Measurements from ENCODE around the gene PDXP. TPM values are rescaled to one million over a fixed set of nuclear protein-coding genes. Genes with fewer than 3 reads are reported as not detected.

Gene PDXP
- total RNA-seq, 2 experiments from 2014 or later, result 46.2 to 50.6 TPM

- ChIA-PET POLR2A (interaction anchor here (1.5 kb wide), 1 partner anchor 17 kb away, joined by 4 read pairs; no protein-coding TSS in a partner anchor), CTCF (interaction anchor here (1.8 to 14.6 kb wide), 3 partner anchors 14 to 57 kb away, joined by 4 to 208 read pairs (median 71); partner anchors contain the start of genes NOL12 and SH3BP1)
Observed at GRCh38 chr22:37626144-37626543, 32.4 kb upstream of the PDXP start.

GRCh38 chr22:37626556-37627075 is 31.9 kb upstream of the PDXP start:
- ChIA-PET CTCF (interaction anchor here (1.2 to 14.6 kb wide), 4 partner anchors 8 to 56 kb away, joined by 4 to 208 read pairs (median 40); partner anchors contain the start of genes GGA1, NOL12 and SH3BP1), POLR2A (interaction anchor here (0.5 to 1.7 kb wide), 5 partner anchors 11 to 1237 kb away, joined by 3 to 6 read pairs (median 4); no protein-coding TSS in a partner anchor)

- POLR2A ChIA-PET, result interaction anchor here (0.5 to 1.7 kb wide), 7 partner anchors 10 to 1237 kb away, joined by 3 to 8 read pairs (median 5); partner anchors contain the start of gene SH3BP1
- CTCF ChIA-PET, result interaction anchor here (1.2 to 14.6 kb wide), 4 partner anchors 9 to 56 kb away, joined by 4 to 208 read pairs (median 40); partner anchors contain the start of genes GGA1, NOL12 and SH3BP1
Observed at GRCh38 chr22:37627121-37627520, 31.4 kb upstream of the PDXP start.

- ChIA-PET POLR2A (interaction anchor here (0.6 to 1.7 kb wide), 6 partner anchors 10 to 1236 kb away, joined by 3 to 8 read pairs (median 6); partner anchors contain the start of gene SH3BP1), CTCF (interaction anchor here (1.2 to 14.6 kb wide), 5 partner anchors 9 to 55 kb away, joined by 3 to 208 read pairs (median 9); partner anchors contain the start of genes GGA1, NOL12 and SH3BP1)
Observed at GRCh38 chr22:37627545-37627944, 31.0 kb upstream of the PDXP start.

GRCh38 chr22:37628830-37629229 is 29.7 kb upstream of the PDXP start:
- POLR2A ChIA-PET, result no interaction called here
- CTCF ChIA-PET, result interaction anchor here (1.4 to 14.6 kb wide), 3 partner anchors 11 to 29 kb away, joined by 3 to 208 read pairs (median 9); partner anchors contain the start of genes GGA1 and SH3BP1

GRCh38 chr22:37629928-37630327 is 28.6 kb upstream of the PDXP start:
- CTCF ChIA-PET, result interaction anchor here (1.6 to 14.6 kb wide), 2 partner anchors 10 to 52 kb away, joined by 4 to 208 read pairs; partner anchors contain the start of gene SH3BP1
- POLR2A ChIA-PET, result no interaction called here

GRCh38 chr22:37630839-37631435 is 27.6 kb upstream of the PDXP start:
- ChIA-PET POLR2A (interaction anchor here (0.5 to 2.4 kb wide), 2 partner anchors 12 to 21 kb away, joined by 8 to 11 read pairs; no protein-coding TSS in a partner anchor), CTCF (interaction anchor here (1.6 to 14.6 kb wide), 2 partner anchors 9 to 51 kb away, joined by 4 to 208 read pairs; partner anchors contain the start of gene SH3BP1)

- CTCF ChIA-PET, result interaction anchor here (0.5 to 14.6 kb wide), 7 partner anchors 8 to 51 kb away, joined by 3 to 208 read pairs (median 5); partner anchors contain the start of genes GGA1 and SH3BP1
- POLR2A ChIA-PET, result interaction anchor here (0.5 to 2.9 kb wide), 5 partner anchors 11 to 43 kb away, joined by 3 to 26 read pairs (median 8); partner anchors contain the start of gene GGA1
Observed at GRCh38 chr22:37631448-37632173, 26.9 kb upstream of the PDXP start.

GRCh38 chr22:37632174-37633088 is 26.1 kb upstream of the PDXP start:
- ChIA-PET POLR2A (interaction anchor here (1.3 to 2.9 kb wide), 6 partner anchors 10 to 42 kb away, joined by 3 to 26 read pairs (median 4); partner anchors contain the start of genes GGA1 and PDXP), CTCF (interaction anchor here (0.6 to 14.6 kb wide), 9 partner anchors 8 to 232 kb away, joined by 3 to 208 read pairs (median 4); partner anchors contain the start of genes GGA1, NOL12, PDXP and SH3BP1)

- POLR2A ChIA-PET, result interaction anchor here (1.3 to 2.9 kb wide), 6 partner anchors 10 to 42 kb away, joined by 3 to 26 read pairs (median 4); partner anchors contain the start of genes GGA1 and PDXP
- CTCF ChIA-PET, result interaction anchor here (0.6 to 14.6 kb wide), 13 partner anchors 5 to 673 kb away, joined by 3 to 208 read pairs (median 5); partner anchors contain the start of genes GGA1, NOL12, PDXP and SH3BP1
Observed at GRCh38 chr22:37633089-37633624, 25.4 kb upstream of the PDXP start.

GRCh38 chr22:37633625-37634416 is 24.7 kb upstream of the PDXP start:
- POLR2A ChIA-PET, result interaction anchor here (0.6 to 2.9 kb wide), 9 partner anchors 9 to 272 kb away, joined by 3 to 26 read pairs (median 4); partner anchors contain the start of genes GGA1, LGALS1 and PDXP
- CTCF ChIA-PET, result interaction anchor here (0.6 to 14.6 kb wide), 14 partner anchors 6 to 672 kb away, joined by 3 to 208 read pairs (median 5); partner anchors contain the start of genes GGA1, NOL12, PDXP and SH3BP1

- POLR2A ChIA-PET, result interaction anchor here (0.6 to 2.9 kb wide), 6 partner anchors 8 to 271 kb away, joined by 3 to 26 read pairs (median 4); partner anchors contain the start of genes GGA1, LGALS1 and PDXP
- CTCF ChIA-PET, result interaction anchor here (0.6 to 14.6 kb wide), 11 partner anchors 5 to 301 kb away, joined by 3 to 208 read pairs (median 5); partner anchors contain the start of genes GGA1, PDXP and SH3BP1
Observed at GRCh38 chr22:37634417-37634924, 24.1 kb upstream of the PDXP start.

GRCh38 chr22:37635157-37635556 is 23.4 kb upstream of the PDXP start:
- POLR2A ChIA-PET, result interaction anchor here (0.6 kb wide), 1 partner anchor 17 kb away, joined by 4 read pairs; no protein-coding TSS in a partner anchor
- CTCF ChIA-PET, result interaction anchor here (1.4 to 14.6 kb wide), 7 partner anchors 5 to 46 kb away, joined by 3 to 208 read pairs (median 7); partner anchors contain the start of genes GGA1, PDXP and SH3BP1

GRCh38 chr22:37636186-37636948 is 22.2 kb upstream of the PDXP start:
- POLR2A ChIA-PET, result interaction anchor here (1.2 to 1.8 kb wide), 2 partner anchors 9 to 22 kb away, joined by 3 to 6 read pairs; partner anchors contain the start of gene PDXP
- CTCF ChIA-PET, result interaction anchor here (0.9 to 13.4 kb wide), 5 partner anchors 8 to 182 kb away, joined by 3 to 239 read pairs (median 61); partner anchors contain the start of genes GGA1, LGALS1 and NOL12

GRCh38 chr22:37636949-37637273 is 21.6 kb upstream of the PDXP start:
- CTCF ChIA-PET, result interaction anchor here (0.9 to 13.4 kb wide), 5 partner anchors 9 to 181 kb away, joined by 3 to 239 read pairs (median 61); partner anchors contain the start of genes GGA1, LGALS1 and NOL12
- POLR2A ChIA-PET, result interaction anchor here (1.2 to 1.8 kb wide), 2 partner anchors 9 to 21 kb away, joined by 3 to 6 read pairs; partner anchors contain the start of gene PDXP
